Stimulated activated CD8-positive, alpha-beta memory T cell treated with anti-CD3 and anti-CD28 coated beads, Interleukin-15, amount 100 ng/mL, for 48 hours (primary cell): Measurements from ENCODE around the gene CD151.

Source experiments
- DNase-seq, 2 donors: peaks; one replicate each; pipeline ENCODE4 v3.0.0-alpha.2; 2020; ENCODE audit warnings: low read depth in 2 of 2

CD151 gene

DNA sequence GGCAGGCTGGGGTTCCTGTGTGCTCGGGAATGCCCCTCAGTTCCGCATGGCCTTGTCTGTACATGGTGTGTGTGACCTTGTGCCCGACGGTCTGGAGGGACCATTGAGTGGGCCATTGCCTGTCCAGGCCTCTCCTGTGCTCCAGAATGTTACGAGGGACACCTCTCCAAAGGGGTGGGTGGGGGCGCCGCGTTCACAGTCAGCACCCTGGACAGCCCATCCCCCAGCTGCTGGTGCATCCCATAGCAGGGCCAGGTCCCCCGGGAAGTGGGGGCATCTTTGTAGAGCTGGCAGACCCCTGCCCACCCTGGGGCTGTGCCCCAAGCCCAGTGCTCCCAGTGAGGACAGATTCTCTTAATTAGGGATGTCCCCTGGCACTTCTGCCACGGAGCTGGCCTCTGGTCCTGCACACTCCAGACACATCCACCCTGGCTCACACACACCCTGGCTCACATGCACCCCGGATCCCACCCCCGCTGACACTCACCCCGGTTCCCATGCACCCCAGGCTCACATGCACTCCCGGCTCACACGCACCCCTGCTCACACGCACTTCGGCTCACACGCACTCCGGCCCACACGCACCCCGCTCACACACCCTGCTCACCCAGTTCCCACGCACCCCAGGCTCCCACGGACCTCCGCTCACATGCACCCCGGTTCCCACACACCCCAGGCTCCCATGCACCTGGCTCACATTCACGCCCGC is 25.5 kb downstream of the CD151 start:
- DNase-seq = no peak

DNA sequence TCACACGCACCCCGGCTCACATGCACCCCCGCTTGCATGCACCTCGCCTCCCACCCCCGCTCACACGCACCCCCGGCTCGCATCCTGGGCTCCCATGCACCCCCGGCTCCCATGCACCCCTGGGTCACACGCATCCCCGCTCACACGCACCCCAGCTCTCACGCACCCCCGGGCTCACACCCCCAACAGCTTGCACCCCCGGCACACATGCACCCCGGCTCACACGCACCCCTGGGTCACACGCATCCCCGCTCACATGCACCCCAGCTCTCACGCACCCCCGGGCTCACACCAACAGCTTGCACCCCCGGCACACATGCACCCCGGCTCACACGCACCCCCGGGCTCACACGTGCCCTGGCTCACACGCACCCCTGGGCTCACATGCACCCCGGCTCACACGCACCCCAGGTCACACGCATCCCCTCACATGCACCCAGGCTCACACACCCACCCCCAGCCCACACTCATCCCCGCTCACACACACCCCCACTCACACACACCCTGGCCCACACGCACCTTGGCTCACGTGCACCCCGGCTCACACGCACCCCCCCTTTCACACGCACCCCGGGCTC is 26.1 kb downstream of the CD151 start:
- DNase-seq = no peak

DNA sequence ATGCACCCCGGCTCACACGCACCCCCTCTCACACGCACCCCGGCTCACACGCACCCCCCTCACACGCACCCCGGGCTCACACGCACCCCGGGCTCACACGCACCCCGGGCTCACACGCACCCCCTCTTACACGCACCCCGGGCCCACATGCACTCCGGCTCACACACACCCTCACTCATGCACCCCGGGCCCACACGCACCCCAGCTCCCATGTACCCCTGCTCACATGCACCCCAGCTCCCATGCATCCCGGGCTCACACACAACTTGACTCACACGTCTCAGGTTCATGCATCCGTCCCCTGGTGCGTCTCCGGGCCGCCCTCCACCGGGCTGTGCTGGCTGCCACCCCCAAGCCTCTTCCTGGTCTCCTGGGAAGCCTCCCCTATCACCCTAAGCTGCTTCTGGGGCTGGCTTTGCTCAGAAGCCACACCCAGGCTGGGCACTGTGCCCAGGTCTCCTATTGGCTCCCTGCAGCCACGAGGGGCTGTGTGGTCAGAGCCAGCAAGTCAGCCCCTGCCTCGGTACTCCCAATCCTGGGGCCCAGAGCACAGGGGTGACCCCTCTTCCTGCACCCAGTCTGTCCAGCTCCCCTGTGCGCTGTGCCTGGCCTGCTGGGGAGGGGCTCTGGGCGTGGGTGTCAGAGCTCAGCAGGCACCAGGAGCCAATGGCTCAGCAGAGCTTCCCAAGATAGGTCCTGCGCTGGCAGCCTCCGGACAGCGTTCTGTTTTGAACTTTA is 26.8 kb downstream of the CD151 start:
- no peak for DNase-seq

DNA sequence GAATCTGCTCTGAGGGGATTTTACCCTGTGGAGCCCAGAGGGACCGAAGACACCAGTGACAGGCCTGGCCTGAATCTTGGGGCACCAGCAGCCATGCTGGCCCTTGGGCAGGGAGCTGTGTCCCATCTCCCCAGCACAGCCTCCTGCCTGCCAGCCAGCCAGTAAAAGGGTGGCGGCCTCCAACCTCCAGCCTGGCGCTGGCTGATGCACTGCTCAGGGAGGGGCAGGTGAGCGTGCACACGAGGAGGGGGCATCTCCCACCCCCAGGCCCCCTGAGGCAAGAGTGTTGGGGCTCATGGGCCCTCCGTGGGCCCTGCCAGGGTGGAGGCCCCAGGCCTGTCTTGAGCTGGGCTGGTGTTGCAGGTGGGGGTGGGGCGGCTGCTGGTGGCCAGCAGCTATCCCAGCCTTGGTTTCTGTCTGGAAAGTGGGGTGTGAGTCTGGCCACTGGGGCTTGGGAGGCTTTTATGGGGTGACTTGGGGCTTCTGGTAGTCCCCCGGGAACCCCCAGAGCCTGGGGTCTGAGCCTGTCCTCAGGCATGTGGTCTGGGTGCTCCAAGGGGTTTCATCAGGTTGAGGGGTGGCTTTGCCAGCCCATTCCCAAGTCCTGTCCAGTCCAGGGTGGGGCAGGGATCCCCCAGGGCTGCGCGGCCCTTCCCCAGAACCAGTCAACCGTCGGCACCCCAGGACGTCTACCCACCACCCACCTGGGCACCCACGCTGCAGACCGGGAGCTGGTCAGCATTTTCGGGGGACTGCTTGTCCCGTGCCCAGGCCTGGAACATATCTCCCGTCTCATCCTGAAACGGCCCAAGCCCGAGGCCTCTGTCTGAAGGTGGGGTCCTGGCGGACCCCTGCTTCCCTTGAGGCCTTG is 27.7 kb downstream of the CD151 start:
- no peak for DNase-seq

DNA sequence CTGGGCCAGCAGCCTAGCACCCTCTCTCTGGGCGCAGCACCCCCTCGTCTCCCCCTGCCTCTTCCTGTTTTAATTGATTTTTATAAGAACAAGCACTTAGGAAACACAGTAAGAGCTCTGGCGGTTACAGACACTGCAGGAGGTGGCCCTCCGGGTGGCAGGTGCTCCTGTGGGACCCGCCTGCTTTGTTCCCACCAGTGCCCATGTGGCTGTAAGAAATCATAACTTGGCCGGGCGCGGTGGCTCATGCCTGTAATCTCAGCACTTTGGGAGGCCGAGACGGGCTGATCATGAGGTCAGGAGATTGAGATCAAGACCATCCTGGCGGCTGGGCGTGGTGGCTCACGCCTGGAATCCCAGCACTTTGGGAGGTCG is 28.3 kb downstream of the CD151 start:
- no peak for DNase-seq

DNA sequence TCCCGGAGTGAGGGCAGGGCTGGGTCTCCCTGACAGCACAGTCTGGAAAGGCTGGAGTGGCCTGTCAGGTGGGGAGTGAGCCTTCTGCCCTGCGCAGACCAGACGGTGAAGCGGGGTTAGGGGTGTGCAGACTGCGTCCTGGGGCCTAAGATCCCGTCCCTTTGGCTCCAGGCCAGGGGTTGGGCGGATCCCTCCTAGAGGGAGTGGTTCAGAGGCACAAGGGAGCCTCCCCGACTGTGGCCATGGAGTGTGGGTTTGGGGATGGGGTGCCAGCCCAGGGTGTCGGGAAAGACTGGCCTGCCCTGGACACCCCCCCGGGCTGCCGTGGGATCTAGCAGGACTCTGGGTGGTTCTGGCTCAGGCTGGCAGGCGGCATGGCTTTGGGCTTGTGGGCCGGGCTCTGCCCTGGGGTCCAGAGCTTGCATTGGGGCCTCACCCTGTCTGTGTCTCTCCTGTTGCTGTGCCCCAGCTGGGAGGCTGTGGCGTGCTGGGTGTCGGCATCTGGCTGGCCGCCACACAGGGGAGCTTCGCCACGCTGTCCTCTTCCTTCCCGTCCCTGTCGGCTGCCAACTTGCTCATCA is 29.4 kb downstream of the CD151 start:
- no peak for DNase-seq

DNA sequence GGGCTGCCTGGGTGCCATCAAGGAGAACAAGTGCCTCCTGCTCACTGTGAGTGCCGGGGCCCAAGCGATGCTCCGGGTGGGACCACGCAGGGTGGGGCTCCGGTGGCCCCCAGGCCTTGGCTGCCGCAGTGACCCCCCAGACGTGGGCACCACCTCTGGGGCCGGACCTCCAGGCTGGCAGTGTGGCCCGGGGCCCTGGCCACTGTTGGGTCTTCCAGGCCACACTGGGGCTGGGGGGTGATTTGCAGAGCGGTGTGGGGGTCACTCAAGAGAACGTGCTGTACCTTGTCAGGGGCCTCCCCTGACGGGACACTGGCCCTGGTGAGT is 29.9 kb downstream of the CD151 start:
- no peak for DNase-seq

DNA sequence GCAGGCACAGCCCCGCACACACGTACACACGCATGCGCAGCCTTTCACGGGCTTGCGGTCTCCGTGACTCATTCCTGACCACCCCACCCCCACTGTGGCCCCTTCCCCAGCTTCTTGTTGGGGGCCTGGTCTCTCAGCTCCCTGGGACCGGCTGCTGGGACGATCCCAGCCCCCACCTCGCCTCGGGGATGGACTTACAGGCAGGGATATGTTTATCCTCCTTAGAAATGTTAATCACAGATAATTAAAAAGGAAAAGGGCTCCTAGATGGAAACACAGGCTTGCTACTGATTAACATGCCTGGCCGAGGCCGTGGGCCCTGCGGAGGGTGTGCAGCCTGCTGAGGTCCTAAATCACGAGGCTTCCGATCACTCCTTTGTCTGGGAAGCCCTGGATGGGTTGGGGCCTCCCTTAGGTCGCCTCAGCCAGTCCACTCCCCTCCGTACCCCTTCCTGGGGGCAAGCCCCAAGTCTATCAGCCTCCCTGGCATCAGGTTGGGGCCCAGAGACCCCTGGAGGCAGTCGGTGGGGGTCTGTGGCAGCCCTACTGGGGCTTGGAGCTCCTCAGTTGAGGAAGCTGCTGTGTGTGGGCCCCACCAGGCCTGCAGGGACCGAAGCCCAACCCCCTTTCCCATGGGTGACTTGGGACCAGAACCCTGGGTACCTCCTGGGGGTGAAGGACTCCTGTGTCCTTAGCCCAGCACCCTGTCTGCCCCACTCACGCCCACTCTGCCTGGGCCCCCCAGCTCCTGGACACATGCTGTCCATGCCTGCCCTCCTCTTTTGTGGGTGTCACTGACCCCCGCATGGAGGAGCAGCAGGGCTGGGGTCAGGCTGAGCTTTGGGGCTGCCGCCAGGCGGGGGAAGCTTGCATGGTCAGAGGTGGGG is 30.5 kb downstream of the CD151 start:
- DNase-seq = no peak

DNA sequence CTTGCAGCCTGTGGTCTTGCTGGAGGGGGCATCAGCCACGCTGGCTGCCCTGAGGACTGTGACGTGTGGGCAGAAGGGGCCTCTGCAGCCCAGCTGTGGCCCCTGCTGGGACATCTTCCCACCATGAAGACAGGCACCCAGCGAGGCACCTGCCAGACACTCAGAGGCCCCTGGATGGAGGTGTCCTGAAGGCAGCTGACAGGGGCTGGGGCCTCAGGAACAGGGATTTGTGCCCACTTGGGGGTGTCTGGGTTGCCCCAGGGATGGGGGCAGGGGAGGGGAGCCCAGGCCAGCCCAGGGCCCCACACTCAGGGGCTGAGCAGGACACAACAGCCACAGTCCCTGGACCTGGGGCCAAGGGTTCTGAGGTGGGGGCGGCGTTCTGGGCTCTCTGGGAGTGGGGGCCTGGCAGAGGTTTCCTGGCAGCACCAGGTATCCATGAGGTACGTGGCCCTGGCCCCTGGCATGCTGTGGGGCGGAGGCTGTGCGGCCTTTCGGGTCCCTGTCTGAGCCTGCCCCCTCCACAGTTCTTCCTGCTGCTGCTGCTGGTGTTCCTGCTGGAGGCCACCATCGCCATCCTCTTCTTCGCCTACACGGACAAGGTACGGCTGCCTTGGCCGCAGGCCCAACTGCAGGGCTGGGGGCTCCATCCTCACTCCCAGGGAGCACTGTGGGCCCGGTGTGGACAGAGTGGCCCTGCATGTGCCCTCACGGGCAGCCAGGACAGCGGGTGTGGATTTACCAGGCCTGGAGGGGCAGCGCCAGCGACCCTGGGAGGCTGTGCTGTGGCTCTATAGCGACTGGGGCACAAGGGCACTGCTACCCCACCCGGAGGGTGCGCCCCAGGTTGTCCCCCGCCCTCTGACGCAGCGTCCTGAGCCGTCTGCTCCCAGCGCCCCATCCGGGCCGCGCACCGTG is 31.4 kb downstream of the CD151 start:
- DNase-seq = no peak

DNA sequence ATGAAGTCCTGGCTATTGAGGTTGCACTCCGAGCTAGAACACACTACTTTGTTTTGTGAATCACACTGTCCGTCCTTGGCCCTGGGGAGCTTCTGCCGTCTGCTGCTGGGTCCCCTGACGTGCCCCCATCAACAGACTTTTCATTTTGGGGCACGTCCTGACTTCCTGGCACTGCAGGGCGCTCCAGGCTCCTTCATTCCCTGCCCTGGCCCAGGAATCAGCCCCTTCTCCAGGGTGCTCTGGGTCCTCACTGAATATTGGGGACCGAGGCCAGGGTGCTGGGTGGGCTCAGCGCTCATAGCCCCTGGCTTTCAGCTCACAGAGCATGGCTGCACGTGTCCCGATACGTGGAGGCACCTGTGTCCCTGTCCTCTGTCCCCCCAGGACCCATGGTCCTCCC is 32.1 kb downstream of the CD151 start:
- no peak for DNase-seq

DNA sequence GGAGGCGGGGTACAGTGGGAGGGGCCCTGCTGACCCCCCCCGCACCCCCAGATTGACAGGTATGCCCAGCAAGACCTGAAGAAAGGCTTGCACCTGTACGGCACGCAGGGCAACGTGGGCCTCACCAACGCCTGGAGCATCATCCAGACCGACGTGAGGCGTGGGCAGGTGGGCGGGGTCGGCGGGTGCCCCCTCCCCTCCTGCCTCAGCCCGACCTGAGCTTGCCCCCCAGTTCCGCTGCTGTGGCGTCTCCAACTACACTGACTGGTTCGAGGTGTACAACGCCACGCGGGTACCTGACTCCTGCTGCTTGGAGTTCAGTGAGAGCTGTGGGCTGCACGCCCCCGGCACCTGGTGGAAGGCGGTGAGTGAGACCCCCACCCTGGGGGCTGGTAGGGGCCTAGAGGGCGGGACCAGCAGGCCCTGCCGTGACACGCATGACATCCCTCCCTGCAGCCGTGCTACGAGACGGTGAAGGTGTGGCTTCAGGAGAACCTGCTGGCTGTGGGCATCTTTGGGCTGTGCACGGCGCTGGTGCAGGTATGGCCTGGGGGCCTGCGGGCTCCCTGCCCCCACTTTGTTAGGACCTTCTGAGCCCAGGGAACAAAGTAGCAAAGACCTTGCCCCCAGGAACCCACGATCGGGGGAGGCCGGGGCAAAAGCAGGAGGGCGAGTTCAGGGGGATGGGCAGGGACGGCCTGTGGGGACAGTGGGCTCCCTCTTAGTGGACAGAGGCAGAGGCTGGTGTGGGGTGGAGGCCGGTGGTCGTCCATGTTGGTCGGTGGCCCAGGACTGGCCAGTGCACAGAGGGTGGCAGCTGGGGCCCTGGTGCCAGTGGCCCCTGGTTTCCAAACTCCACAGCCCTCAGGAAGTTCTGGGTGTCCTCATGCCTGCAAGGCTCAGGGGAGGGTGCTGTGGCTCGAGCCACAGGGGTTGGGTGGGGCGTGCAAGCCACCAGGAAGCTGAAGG is 33.0 kb downstream of the CD151 start:
- DNase-seq = no peak

DNA sequence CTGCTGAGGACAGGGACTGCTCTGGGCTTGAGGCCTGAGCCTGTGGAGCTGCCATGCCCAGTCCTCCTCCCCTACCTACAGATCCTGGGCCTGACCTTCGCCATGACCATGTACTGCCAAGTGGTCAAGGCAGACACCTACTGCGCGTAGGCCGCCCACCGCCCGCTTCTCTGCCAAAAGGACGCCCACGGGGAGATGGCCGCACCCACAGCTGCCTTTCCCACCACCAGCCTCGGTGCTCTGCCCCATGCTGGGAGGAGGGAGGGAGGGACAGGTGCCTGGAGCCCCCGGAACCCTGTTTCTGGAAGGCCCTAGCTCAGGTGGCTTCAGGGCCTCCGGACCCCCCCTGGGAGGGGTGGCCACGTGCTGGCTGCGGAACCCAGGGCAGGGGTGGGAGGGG is 33.7 kb downstream of the CD151 start:
- DNase-seq = no peak

DNA sequence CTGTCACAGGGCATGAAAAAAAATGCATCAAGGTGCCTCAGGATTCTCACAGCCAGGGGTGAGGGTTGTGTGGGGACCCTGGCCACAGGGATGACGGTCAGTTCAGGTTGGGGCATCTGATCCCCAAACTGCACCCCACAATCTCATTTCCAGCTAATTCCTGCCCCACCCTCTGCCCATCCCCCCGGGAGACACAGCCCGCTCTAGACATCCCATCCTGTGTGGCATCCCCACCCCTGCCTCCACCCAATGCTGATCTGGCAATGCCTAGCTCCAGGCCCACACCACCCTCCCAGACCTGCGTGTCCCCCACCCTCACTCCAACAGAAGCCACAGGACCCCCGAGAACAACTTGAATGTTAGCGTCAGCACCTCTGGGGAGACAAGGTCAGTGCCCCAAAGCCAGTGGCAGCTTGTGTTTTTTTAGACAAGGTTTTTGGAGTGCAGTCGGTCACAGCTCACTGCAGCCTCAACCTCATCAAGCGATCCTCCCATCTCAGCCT is 35.2 kb downstream of the CD151 start:
- no peak for DNase-seq

DNA sequence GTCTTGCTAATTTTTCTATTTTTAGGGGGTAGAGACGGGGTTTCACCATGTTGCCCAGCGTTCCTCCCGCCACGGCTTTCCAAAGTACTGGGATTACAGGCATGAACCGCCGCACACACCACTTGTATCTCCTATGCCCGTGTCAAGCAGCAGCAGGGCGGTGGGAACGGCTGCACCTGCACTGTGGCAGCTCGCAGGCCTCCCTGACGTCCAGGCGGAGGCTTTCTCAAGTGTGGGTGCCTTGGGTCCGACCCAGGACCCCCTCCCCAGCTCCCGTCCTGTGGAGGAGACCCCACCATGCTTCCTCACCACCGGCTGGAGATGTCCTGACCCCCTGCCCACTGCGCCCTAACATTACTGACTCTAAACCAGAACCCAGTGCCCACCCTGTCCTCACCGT is 35.6 kb downstream of the CD151 start:
- DNase-seq = no peak

DNA sequence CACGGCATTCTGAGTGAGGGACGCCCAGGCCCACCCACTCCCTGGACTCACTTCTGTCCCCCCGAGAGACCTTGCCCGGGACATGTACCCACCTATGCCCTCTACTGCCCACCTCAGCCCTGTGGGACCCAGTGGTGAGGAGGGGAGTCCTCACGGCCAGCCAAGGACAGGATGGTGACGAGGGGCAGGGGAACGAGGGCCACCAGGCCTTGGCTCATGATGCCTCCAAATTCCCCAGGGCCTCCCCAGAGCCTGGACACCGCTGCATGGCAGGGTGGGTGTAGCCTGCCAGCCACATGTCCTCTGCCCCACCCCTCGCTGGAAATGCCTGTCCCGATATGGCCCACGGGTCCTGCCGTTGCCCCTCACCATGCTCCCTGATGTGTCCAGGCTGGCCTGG is 36.0 kb downstream of the CD151 start:
- DNase-seq = no peak

DNA sequence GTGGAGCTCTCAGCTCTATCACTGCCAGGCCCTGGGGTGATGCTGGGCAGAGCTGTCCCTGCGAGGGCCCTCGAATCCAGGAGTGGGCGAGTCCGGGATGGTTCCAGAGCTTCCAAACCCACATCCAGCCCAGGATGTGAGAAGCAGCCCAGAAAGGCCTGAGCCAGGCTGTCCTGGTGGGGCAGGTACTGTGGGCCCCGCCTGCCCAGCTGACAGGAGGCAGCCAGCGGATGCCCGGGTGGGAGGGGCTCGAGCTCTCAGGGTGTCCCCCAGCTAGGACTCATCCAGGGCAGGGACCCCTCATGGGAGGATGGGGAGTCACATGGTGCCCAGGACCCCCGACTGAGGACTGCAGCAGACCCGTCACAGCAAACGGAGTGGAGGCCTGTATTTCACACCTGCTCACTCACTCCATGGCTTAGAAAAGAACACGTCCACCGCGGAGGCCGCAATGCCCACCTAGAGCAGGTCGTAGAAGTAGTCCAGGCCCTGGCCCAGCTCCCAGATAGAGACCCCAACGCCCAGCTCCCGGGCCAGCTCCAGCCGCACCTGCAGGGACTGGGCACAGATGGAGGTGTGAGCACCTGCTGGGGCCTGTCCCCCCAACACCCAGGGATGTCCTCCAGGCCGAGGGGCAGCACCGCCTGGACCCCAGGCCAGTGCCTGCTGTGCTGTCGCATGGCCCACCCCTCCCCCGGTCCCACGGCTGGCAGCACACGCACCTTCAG is 36.8 kb downstream of the CD151 start:
- DNase-seq = no peak

DNA sequence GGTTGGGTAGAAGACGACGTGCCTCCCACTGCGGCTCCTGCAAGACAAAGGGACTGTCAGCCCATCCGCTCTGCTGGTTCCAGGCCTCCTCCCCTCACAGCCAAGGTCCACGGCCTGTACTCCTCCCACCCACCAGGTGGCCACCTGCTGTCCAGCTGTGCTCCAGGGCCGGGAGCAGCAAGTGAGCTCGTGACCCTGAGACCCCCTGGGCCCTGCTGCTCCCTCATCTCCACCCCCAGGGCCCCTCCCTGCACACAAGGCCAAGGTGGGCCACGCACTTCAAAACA is 37.3 kb downstream of the CD151 start:
- DNase-seq = no peak

DNA sequence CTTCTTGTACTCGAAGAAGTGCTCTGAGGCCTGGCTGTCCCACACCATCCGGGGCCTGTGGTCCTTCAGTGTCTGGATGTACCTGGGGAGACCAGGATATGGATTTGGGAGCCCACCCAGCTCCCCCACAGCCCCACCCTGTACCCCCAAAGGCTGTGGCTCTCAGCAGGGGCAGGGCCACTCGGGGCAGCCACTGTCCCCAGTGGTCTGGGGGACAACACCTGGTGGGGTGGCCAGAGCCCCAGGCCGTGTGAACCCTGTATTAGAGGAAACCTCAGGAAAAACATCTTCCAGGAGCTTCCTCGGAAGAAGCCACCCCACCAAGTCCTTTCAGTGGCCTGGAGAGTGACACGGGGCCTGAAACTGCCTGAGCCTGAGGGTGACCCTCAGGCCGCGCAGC is 37.7 kb downstream of the CD151 start:
- no peak for DNase-seq
